ACC112 (cell line): Measurements from ENCODE around the gene TBC1D19.
"Not testable (repeated sequence)": the region's sequence is repeated elsewhere in the genome, so short reads cannot be mapped to it uniquely, and the experiment has no call there.

Source experiments
- H2AFZ ChIP-seq: fragments of 200-600 bp; sonication (generic); one replicate; pipeline ENCODE4 v1.6.0; 2017; ENCODE audit warnings: antibody characterized with exemption, low read length; ENCODE audit not compliant: unreplicated experiment
- H3K27ac ChIP-seq: fragments of 200-600 bp; sonication (generic); 2 replicates; pipeline ENCODE4 v1.5.1; 2014; ENCODE audit warnings: low read depth, mild to moderate bottlenecking, antibody characterized with exemption, low read length, moderate library complexity
- H3K27me3 ChIP-seq: fragments of 200-600 bp; sonication (generic); 2 replicates; pipeline ENCODE4 v1.6.1; 2014; ENCODE audit warnings: mild to moderate bottlenecking, antibody characterized with exemption, low read length, moderate library complexity, mixed read lengths; ENCODE audit not compliant: insufficient read depth
- H3K36me3 ChIP-seq: fragments of 200-600 bp; sonication (generic); 2 replicates; pipeline ENCODE4 v1.6.1; 2016; ENCODE audit warnings: mild to moderate bottlenecking, antibody characterized with exemption, low read length, moderate library complexity, mixed read lengths; ENCODE audit not compliant: insufficient read depth
- H3K4me1 ChIP-seq: fragments of 200-600 bp; sonication (generic); one replicate; pipeline ENCODE4 v1.6.1; 2016; ENCODE audit warnings: low read length, mixed read lengths; ENCODE audit not compliant: insufficient read depth, unreplicated experiment, control insufficient read depth
- H3K4me3 ChIP-seq: fragments of 200-600 bp; sonication (generic); 2 replicates; pipeline ENCODE4 v1.5.1; 2014; ENCODE audit warnings: mild to moderate bottlenecking, low read depth, low read length
- H3K79me2 ChIP-seq: fragments of 200-600 bp; sonication (generic); one replicate; pipeline ENCODE4 v1.6.0; 2016; ENCODE audit warnings: low read length; ENCODE audit not compliant: control insufficient read depth, unreplicated experiment, insufficient read depth

Gene TBC1D19

DNA sequence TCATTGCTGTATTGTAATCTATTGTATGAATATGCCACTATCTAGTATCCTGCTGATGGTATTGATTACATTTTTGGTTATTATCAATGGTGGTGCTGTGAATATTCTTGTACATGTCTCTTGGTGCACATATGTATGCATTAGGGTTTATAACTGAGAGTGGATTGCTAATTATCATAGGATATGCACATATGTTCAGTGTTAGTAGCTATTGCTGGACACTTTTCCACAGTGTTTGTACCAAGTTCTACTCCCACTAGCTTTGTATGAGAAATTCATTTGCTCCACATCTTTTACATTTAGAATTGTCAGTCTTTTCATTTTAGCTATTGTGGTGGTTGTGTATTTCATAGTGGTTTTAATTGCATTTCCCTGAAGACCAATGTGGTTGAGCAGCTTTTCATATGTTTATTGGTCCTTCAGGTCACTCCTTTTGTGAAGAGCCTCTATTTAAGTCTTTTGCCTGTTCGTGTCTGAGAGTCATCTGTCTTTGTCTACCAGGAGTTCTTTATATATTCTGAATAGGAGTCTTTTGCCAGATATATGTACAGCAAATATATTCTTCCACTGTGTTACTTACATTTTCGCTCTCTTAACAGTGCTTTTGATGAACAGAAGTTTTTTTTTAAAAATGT lies 87.1 kb downstream of the TBC1D19 start:
- no peaks in the 10 kb centered on the region for H3K27me3 ChIP-seq
- H3K36me3 ChIP-seq = peaks cover 7% of the 10 kb centered on the region; the same call in 1 of the 2 replicates
- H3K4me1 ChIP-seq = no peaks in the 10 kb centered on the region
- H2AFZ ChIP-seq = no peak overlapping the region
- no peak overlapping the region for H3K27ac ChIP-seq
- H3K4me3 ChIP-seq = no peak overlapping the region
- no peaks in the 10 kb centered on the region for H3K79me2 ChIP-seq

DNA sequence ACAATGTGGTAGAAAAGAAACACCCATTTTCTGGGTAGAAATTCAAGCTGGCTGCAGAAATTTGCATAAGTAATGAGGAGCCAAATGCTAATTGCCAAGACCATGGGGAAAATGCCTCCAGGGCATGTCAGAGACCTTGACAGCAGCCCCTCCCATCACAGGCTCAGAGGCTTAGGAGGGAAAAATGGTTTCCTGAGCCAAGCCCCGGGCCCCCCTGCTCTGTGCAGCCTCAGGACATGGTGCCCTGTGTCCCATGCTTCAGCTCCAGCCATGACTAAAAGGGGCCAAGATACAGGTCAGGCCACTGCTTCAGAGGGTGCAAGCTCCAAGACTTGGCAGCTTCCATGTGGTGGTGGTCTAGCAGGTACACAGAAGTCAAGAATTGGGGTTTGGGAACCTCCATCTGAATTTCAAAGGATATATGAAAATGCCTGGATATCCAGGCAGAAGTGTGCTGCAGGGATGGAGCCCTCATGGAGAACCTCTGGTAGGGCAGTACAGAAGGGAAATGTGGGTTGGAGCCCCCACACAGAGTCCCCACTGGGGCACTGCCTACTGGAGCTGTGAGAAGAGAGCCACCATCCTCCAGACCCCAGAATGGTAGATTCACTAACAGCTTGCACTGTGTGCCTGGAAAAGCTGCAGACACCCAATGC lies 95.3 kb downstream of the TBC1D19 start:
- H3K36me3 ChIP-seq = peaks cover 29% of the 10 kb centered on the region
- not testable (repeated sequence) for H3K4me1 ChIP-seq, H3K4me3 ChIP-seq, H3K27me3 ChIP-seq, H3K79me2 ChIP-seq, H2AFZ ChIP-seq, H3K27ac ChIP-seq

DNA sequence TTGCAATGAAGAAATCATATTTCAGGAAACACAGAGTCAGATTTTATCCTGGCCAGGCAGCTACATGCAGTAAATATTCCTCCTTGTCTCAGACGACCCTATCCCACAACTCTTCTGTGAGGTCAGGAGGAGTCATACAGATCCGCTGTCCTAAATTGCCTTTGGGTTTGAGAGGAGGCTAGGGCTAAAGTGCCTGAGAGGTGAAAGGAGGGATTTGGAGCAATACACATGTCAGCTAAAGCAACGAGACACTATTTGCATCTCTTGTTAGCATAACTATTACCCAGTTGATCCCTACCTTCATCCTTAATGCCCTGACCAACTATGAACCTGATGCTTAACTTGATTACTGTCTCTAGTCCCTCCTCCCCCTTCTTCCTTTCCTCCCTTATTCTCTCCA lies 98.6 kb downstream of the TBC1D19 start:
- H3K4me1 ChIP-seq = peaks cover 9% of the 10 kb centered on the region
- no peak overlapping the region for H2AFZ ChIP-seq

DNA sequence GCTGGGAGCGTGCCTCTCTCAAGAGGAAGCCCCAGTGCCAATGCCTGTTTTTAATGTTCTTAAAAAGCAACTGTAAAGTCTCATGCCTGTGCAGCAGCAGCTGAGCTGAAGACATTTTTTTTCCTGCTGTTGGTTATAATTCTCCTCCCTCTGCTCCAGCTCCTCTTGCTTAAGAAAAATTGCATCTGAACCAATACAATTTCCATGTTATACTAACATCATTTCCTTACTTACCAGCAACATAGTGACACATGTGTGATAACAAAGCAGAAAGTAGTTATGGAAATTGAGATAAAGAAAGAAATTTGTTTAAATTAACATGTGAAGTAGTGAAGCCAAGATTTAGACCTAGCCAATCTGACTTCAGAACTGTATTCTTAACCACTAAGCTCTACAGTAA lies 101.4 kb downstream of the TBC1D19 start:
- no peak overlapping the region for H3K4me3 ChIP-seq
- H3K27ac ChIP-seq = 0 out of 2 replicates have a peak overlapping the region, but pooled peaks have one; percentile 0
- peaks cover 8% of the 10 kb centered on the region for H3K36me3 ChIP-seq
- H3K27me3 ChIP-seq = no peaks in the 10 kb centered on the region
- H3K79me2 ChIP-seq = no peaks in the 10 kb centered on the region
- no peak overlapping the region for H2AFZ ChIP-seq
- H3K4me1 ChIP-seq = peaks cover 19% of the 10 kb centered on the region

More for the DNA sequence above, 98.6 kb downstream of the TBC1D19 start:
- Histone ChIP-seq H3K79me2 (no peaks in the 10 kb centered on the region), H3K27me3 (no peaks in the 10 kb centered on the region), H3K36me3 (peaks cover 23% of the 10 kb centered on the region), H3K27ac (no peak overlapping the region), H3K4me3 (no peak overlapping the region)

DNA sequence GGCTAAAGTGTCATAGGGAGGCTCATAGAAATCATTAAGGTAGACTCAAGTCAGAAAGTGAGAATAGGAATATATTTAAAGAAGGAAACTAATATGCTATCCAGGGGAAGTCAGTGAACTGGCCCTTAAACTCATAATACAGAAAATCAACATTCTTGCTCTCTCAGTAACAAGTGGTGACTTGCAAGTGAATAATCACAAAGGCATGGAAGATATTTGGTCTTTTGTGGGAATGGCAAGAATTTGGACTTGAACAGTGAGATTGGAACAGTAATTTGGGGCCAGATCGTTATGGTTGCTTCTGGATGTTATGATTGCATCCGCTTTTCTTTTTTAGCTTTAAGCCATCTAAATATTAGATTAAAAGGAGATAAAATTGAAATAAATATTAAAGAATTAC lies 103.8 kb downstream of the TBC1D19 start:
- H2AFZ ChIP-seq = no peak overlapping the region
- peaks cover 19% of the 10 kb centered on the region for H3K4me1 ChIP-seq
- H3K27me3 ChIP-seq = no peaks in the 10 kb centered on the region
- H3K27ac ChIP-seq = peak overlapping the region; percentile 83
- no peaks in the 10 kb centered on the region for H3K79me2 ChIP-seq
- 0 out of 2 replicates have a peak overlapping the region, but pooled peaks have one; percentile 26 for H3K4me3 ChIP-seq
- H3K36me3 ChIP-seq = peaks cover 14% of the 10 kb centered on the region

DNA sequence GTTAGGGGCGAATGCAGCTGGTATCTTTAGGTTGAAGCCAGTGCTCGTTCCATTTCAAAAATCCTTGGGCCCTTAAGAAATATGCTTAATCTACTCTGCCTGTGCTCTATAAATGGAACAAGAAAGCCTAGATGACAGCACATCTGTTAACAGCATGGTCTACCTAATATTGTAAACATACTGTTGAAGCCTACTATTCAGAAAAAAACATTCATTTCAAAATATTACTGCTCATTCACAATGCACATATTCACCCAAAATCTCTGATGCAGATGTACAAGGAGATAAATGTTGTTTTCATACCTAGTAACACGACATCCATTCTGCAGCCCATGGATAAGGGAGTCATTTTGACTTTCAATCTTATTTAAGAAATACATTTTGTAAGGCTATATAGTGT lies 106.6 kb downstream of the TBC1D19 start:
- H3K79me2 ChIP-seq = no peaks in the 10 kb centered on the region
- H3K4me3 ChIP-seq = no peak overlapping the region

DNA sequence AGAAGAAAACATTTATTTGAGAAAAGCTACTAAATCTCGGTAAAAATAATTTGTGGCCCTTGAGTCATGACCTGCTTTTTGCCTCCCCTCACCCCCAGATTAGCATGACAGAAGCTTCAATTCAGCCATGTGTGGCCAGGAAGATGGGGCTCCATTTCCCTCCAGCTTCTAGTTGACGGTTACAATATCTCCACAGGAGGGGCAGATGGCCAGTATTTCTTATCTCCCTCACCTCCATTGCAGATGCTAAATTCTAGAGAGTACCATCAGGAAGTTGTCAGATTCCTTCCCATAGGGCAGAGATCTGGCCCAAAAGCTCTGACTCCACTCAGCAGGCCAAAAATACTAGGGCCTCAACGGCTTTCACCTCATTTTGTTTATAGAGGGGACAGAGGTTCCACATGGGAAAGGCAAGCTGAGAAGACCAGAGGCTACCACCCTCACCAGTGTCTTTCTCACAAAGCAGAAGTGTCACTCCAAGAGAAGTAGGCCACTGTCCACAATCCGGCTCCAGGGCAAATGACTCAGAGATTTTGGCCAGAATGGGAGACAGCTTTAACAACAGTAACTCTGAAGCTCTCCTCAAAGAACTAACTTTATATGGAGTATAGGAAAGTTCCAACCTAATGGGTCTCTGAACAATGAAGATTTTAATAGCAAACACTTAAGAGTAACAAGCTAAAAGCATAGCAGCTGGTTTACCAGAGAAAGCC lies 108.3 kb downstream of the TBC1D19 start:
- no peak overlapping the region for H3K27ac ChIP-seq
- no peaks in the 10 kb centered on the region for H3K79me2 ChIP-seq
- peaks cover 12% of the 10 kb centered on the region for H3K4me1 ChIP-seq
- no peak overlapping the region for H2AFZ ChIP-seq
- no peak overlapping the region for H3K4me3 ChIP-seq
- peaks cover 14% of the 10 kb centered on the region for H3K36me3 ChIP-seq
- H3K27me3 ChIP-seq = no peaks in the 10 kb centered on the region

More for the DNA sequence above, 106.6 kb downstream of the TBC1D19 start:
- H3K27ac ChIP-seq = no peak overlapping the region
- H2AFZ ChIP-seq = no peak overlapping the region
- H3K4me1 ChIP-seq = peaks cover 19% of the 10 kb centered on the region
- H3K36me3 ChIP-seq = peaks cover 14% of the 10 kb centered on the region
- no peaks in the 10 kb centered on the region for H3K27me3 ChIP-seq

DNA sequence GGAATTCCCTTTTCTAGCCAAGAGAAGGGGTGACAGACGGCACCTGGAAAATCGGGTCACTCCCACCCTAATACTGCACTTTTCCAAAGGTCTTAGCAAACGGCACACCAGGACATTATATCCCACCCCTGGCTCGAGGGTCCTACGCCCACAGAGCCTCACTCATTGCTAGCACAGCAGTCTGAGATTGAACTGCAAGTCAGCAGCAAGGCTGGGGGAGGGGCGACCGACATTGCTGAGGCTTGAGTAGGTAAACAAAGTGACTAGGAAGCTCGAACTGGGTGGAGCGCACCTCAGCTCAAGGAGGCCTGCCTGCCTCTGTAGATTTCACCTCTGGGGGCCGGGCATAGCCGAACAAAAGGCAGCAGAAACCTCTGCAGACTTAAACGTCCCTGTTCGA lies 110.2 kb downstream of the TBC1D19 start:
- H3K36me3 ChIP-seq = peaks cover 14% of the 10 kb centered on the region
- not testable (repeated sequence) for H3K27me3 ChIP-seq, H3K79me2 ChIP-seq, H3K4me3 ChIP-seq, H2AFZ ChIP-seq, H3K4me1 ChIP-seq, H3K27ac ChIP-seq

DNA sequence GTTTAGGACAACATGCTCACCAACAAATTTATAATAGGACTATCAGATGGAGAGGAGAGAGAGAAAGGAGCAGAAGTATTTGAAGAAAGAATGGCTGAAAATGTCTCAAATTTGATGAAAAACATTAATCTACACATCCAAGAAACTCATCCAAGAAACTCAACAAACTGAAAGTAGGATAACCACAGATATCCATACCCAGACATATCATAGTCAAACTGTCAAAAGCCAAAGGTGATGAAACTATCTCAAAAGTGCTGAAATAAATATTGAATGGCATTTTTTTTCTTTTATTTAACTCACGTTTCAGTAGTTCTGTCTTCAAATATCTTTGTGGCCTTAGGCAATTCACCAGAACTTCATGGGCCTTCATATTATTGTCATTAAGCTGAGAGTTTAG lies 116.2 kb downstream of the TBC1D19 start:
- Histone ChIP-seq H3K79me2 (no peaks in the 10 kb centered on the region), H3K27me3 (no peaks in the 10 kb centered on the region), H2AFZ (no peak overlapping the region), H3K36me3 (0 out of 2 replicates have a peak, but pooled peaks cover under 1% of the 10 kb centered on the region), H3K27ac (no peak overlapping the region), H3K4me1 (peaks cover 12% of the 10 kb centered on the region), H3K4me3 (no peak overlapping the region)

DNA sequence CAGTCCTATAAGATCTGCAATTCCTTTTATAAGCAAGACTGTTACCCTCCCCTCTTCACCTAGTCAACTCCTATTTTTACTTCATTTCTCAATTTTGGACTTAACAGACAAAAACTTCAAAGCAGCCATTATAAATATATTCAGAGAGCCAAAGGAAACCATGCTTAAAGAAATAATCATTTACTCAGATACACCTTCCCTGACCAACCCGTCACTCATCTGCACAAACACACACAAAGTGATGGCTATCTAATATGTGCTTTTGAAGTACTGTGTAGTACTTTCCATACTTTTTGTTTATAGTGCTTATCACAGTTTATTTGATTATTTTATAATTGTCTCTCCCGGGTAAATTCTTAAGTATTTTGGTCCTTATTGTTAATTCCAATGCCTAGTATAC lies 117.2 kb downstream of the TBC1D19 start:
- no peaks in the 10 kb centered on the region for H3K79me2 ChIP-seq
- H3K4me3 ChIP-seq = no peak overlapping the region
- H3K27me3 ChIP-seq = no peaks in the 10 kb centered on the region
- H3K27ac ChIP-seq = no peak overlapping the region
- no peak overlapping the region for H2AFZ ChIP-seq
- H3K4me1 ChIP-seq = peaks cover 12% of the 10 kb centered on the region
- H3K36me3 ChIP-seq = 0 out of 2 replicates have a peak, but pooled peaks cover 4% of the 10 kb centered on the region
